Activated naive CD8-positive, alpha-beta T cell treated with anti-CD3 and anti-CD28 coated beads for 36 hours (primary cell): ENCODE data around the gene RPS15A. TPM values are rescaled to one million over a fixed set of nuclear protein-coding genes. Genes with fewer than 3 reads are reported as not detected.
A peak's percentile ranks its signal among the peaks of the same experiment; 100 is the strongest.

Experiments
- DNase-seq: peaks from one replicate; pipeline ENCODE4 v3.0.0; 2021
- H3K27ac Mint-ChIP-seq: one replicate; pipeline ENCODE4 v1.8.0; 2022; ENCODE audit warnings: mild to moderate bottlenecking, moderate library complexity, mixed read lengths
- H3K27me3 Mint-ChIP-seq: one replicate; pipeline ENCODE4 v1.8.0; 2022; ENCODE audit warnings: mild to moderate bottlenecking, mixed read lengths
- H3K36me3 Mint-ChIP-seq: one replicate; pipeline ENCODE4 v1.8.0; 2021; ENCODE audit warnings: mild to moderate bottlenecking, mixed read lengths
- H3K4me1 Mint-ChIP-seq: one replicate; pipeline ENCODE4 v1.8.0; 2021; ENCODE audit warnings: mixed read lengths
- H3K4me3 Mint-ChIP-seq: one replicate; pipeline ENCODE4 v1.8.0; 2022; ENCODE audit warnings: mild to moderate bottlenecking, moderate library complexity, mixed read lengths
- H3K9me3 Mint-ChIP-seq: one replicate; pipeline ENCODE4 v1.8.0; 2022; ENCODE audit warnings: mixed read lengths
- total RNA-seq, 2 experiments: library from RNA; stranded (reverse); gene quantifications; one replicate each; pipeline ENCODE4 v1.2.3, GENCODE V29; 2021

Gene RPS15A
- total RNA-seq, 2 experiments from 2014 or later: 1,879 to 1,890 TPM

- Mint-ChIP-seq H3K9me3 (no peaks in the 10 kb centered on the region), H3K4me1 (peaks cover 39% of the 10 kb centered on the region), H3K27me3 (peaks cover 7% of the 10 kb centered on the region), H3K36me3 (peaks cover 28% of the 10 kb centered on the region), H3K4me3 (peak overlapping the region; percentile 48), H3K27ac (peak overlapping the region; percentile 84)
- no peak for DNase-seq
Measured at GRCh38 chr16:18803569-18804462, 13.7 kb upstream of the RPS15A start.

DNA sequence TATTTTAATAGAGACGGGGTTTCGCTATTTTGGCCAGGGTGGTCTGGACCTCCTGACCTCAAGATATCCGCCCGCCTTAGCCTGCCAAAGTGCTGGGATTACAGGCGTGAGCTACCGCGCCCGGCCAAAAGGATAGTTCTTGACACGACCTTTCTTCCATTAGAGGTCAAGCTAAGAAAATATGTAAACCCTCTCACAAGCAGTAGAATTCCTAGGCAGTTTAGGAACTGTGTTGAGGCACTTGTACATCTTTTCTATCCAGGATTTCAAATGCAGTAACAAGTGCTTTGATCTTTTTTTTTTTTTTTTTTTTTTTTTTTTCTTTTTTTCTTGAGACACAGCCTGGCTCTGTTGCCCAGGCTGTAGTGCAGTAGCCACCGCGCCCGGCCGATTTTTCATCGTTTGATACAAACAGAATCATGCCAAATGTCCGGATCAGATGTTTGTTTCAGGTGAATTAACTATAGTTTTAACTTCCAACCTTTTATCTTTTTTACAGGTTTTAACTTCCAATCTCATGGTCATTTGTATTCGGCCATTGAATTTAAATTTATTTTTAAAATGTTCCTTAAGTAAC is 12.7 kb upstream of the RPS15A start:
- Mint-ChIP-seq H3K9me3 (no peaks in the 10 kb centered on the region), H3K4me3 (peak overlapping the region; percentile 98), H3K4me1 (peaks cover 45% of the 10 kb centered on the region), H3K36me3 (peaks cover 28% of the 10 kb centered on the region), H3K27ac (peak overlapping the region; percentile 65), H3K27me3 (peaks cover 7% of the 10 kb centered on the region)
- DNase-seq: no peak

DNA sequence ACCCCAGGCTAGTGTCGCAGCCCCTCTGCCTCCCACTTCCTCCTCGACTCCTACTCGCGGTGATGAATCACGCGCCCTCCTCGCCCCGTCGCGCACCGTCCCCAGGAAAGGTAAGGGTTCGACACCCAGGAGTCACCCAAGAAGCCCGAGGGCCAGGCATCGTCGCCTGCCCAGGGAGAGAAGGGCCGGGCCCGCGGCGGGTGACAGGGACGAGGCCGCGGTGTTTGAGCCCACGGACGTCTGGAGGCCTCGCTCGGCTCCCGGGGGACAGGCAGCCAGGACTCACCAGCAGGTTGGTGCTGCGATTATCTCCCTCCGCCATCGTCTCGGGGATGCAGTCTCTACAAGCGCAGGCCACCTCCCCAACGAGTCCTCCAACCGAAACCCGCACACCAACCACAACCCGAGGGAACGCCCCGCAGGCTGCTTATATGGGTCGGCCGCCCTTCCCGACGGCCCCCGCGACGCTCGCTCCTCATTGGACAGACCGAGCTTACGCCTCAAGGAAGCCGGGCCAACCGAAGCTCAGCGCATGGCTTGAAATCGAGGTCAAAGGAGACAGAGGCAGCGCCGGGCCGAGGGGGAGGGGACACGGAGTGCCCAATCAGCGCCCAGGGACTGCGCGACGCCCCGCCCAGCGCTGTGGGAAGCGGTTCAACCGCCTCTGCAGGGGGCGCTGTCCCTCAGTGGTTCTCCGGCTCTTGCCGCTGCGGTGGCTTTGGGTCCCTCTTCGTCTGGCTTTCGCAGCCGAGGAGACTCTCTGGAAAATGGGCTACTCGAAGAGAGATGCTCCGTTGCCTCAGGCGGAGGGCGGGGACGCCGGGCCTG is 11.2 kb upstream of the RPS15A start, which contains the start of gene ARL6IP1:
Gene ARL6IP1, minus strand, starts transcription at position 405 of the 828 bp plus-strand sequence. Its CDS starts 83 bp downstream, at position 322.
- Mint-ChIP-seq H3K4me3 (peak within 1 kb of the TSS; percentile 98), H3K27ac (peak within 1 kb of the TSS; percentile 96), H3K36me3 (peaks cover 33% of the 10 kb centered on the region), H3K27me3 (peaks cover 7% of the 10 kb centered on the region), H3K9me3 (no peaks in the 10 kb centered on the region), H3K4me1 (peaks cover 45% of the 10 kb centered on the region)
- DNase-seq: peak; percentile 99

GRCh38 chr16:18800775-18801144 is 10.6 kb upstream of the RPS15A start:
- no peak for DNase-seq
- peak overlapping the region; percentile 98 for H3K4me3 Mint-ChIP-seq
- H3K9me3 Mint-ChIP-seq: no peaks in the 10 kb centered on the region
- H3K27ac Mint-ChIP-seq: peak overlapping the region; percentile 96
- H3K36me3 Mint-ChIP-seq: peaks cover 30% of the 10 kb centered on the region
- H3K27me3 Mint-ChIP-seq: peaks cover 7% of the 10 kb centered on the region
- peaks cover 45% of the 10 kb centered on the region for H3K4me1 Mint-ChIP-seq

- DNase-seq: no peak
Measured at GRCh38 chr16:18800293-18800692, 10.2 kb upstream of the RPS15A start.

GRCh38 chr16:18799500-18799899 is 9.4 kb upstream of the RPS15A start:
- H3K27me3 Mint-ChIP-seq: peaks cover 7% of the 10 kb centered on the region
- peak overlapping the region; percentile 96 for H3K27ac Mint-ChIP-seq
- peak overlapping the region; percentile 98 for H3K4me3 Mint-ChIP-seq
- peaks cover 30% of the 10 kb centered on the region for H3K36me3 Mint-ChIP-seq
- no peak for DNase-seq
- H3K9me3 Mint-ChIP-seq: no peaks in the 10 kb centered on the region
- peaks cover 40% of the 10 kb centered on the region for H3K4me1 Mint-ChIP-seq

More at GRCh38 chr16:18800293-18800692, 10.2 kb upstream of the RPS15A start:
- Mint-ChIP-seq H3K27me3 (peaks cover 7% of the 10 kb centered on the region), H3K4me1 (peaks cover 45% of the 10 kb centered on the region), H3K4me3 (peak overlapping the region; percentile 98), H3K9me3 (no peaks in the 10 kb centered on the region), H3K27ac (peak overlapping the region; percentile 96), H3K36me3 (peaks cover 30% of the 10 kb centered on the region)

DNA sequence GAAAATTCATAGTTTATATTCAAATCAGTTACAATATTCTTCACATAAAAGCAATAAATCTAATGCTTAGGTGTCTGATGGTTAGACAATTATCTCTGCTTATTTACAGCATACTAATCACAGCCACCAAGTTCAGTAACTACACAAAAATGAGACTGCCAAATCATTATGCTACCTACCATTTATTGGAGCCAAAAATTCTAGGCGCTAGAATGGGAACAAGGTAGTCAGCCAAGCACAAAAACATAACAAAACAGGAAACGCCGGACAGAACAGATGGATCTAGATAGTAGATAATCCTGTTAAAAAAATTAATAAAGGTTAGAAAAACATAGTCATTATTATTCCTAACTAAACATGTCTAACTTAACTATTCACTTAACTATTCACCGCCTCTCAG is 7.6 kb upstream of the RPS15A start:
- H3K4me3 Mint-ChIP-seq: no peak overlapping the region

DNA sequence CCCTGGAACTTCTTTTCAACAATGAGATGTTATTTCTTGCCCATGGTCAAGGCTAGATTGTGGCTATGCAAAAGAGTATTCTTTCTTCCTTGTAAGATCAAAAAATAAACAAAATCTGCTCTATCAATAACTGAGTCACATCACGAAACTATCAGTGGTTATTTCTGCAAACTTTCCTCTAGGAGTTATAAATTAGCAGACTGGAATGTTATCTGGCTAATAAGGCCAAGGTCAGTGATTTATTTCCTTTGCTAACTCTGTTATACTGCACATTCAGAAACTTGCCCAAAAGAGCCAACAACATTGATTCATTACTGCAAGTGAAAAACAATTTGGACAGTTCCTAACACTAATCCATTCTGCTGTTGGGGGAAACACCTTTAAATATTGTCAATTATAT is 6.2 kb upstream of the RPS15A start:
- Mint-ChIP-seq H3K27me3 (peaks cover 5% of the 10 kb centered on the region), H3K9me3 (no peaks in the 10 kb centered on the region), H3K27ac (no peak overlapping the region), H3K4me1 (peaks cover 17% of the 10 kb centered on the region), H3K36me3 (peaks cover 40% of the 10 kb centered on the region), H3K4me3 (no peak overlapping the region)
- DNase-seq: no peak

More for the DNA sequence above, 7.6 kb upstream of the RPS15A start:
- Mint-ChIP-seq H3K4me1 (peaks cover 27% of the 10 kb centered on the region), H3K27ac (no peak overlapping the region), H3K36me3 (peaks cover 38% of the 10 kb centered on the region), H3K27me3 (peaks cover 7% of the 10 kb centered on the region), H3K9me3 (no peaks in the 10 kb centered on the region)
- DNase-seq: no peak

DNA sequence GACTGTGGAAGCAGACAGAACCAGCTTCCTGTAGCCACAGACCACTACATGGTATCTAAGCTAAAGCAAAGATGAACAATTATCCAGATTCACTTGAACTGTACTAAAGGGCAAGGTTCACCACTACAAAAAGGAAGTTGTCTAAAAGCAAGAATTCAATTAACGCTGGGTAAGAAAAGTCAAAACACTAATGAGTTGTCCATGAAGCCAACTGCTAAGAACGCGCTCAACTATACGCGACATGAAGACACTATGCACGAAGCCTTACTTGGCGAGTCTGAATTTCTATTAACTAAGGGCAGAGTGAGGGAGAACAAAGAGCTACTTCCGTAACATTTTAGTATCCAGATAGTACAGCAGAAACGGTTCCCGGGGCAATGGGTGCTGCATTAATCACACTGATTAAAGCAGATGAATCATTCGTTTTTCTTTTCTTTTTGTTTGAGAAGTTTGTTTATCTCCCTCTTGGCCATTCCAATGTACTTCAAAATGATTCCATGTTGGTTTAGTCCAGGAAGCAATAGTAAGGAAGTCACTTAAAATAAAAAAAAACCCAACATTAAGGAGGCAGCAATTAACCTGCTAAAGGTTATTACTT is 2.8 kb upstream of the RPS15A start:
- Mint-ChIP-seq H3K4me1 (peaks cover 14% of the 10 kb centered on the region), H3K9me3 (no peaks in the 10 kb centered on the region), H3K36me3 (peaks cover 59% of the 10 kb centered on the region), H3K4me3 (no peak overlapping the region), H3K27me3 (peaks cover 8% of the 10 kb centered on the region), H3K27ac (no peak overlapping the region)
- DNase-seq: no peak

DNA sequence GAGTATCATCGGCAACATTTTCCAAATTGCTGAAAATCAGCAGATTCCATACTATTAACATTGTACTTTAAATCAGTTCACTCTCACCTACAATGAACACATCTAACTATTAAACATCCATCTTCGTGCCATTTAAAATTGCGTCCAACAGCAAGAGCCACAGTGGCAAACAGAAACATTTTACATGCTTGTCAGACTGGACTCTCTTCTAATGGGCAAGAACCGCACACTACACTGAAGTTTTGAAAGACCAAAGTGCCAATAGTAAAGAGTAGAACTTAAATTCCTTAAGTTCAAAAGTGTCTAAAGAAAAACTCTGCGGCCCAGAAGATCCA is 652 bp downstream of the RPS15A start:
- Mint-ChIP-seq H3K36me3 (peaks cover 81% of the 10 kb centered on the region), H3K27me3 (peaks cover 8% of the 10 kb centered on the region), H3K27ac (peak overlapping the region; percentile 98), H3K9me3 (no peaks in the 10 kb centered on the region), H3K4me1 (peaks cover 46% of the 10 kb centered on the region), H3K4me3 (peak overlapping the region; percentile 89)
- no peak for DNase-seq

DNA sequence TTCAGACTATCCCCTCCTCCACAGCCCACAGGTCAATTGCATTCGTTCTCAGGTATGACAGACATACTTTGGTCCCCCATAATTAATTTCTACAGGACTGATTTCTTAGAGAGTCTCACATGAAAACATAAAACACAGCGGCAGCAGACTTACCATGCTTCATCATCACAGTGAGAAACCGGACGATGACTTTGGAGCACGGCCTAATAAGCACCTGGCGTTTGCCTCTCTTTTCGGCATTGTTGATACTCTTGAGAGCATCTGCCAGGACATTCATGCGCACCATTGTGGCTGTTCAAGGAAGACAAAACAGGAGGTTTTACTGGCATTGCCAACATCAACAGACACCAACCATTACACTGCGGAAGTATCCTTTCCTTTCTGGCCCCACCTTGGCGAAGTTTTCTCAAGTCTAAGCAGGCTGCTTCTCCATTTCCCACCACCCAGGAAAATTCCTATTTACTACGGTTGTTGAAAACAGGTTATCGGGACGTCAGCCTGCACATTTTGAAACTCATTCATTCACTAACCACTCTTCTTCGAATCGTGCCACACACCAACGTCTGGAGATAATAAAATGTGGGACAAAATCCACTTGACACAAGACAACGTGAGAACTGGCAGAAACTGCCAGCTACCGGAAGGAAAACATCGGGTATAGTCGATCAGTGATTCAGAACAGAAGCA is 1.2 kb downstream of the RPS15A start:
- H3K27me3 Mint-ChIP-seq: peaks cover 8% of the 10 kb centered on the region
- H3K27ac Mint-ChIP-seq: peak overlapping the region; percentile 98
- peaks cover 47% of the 10 kb centered on the region for H3K4me1 Mint-ChIP-seq
- H3K36me3 Mint-ChIP-seq: peaks cover 81% of the 10 kb centered on the region
- no peaks in the 10 kb centered on the region for H3K9me3 Mint-ChIP-seq
- DNase-seq: no peak
- peak overlapping the region; percentile 89 for H3K4me3 Mint-ChIP-seq

DNA sequence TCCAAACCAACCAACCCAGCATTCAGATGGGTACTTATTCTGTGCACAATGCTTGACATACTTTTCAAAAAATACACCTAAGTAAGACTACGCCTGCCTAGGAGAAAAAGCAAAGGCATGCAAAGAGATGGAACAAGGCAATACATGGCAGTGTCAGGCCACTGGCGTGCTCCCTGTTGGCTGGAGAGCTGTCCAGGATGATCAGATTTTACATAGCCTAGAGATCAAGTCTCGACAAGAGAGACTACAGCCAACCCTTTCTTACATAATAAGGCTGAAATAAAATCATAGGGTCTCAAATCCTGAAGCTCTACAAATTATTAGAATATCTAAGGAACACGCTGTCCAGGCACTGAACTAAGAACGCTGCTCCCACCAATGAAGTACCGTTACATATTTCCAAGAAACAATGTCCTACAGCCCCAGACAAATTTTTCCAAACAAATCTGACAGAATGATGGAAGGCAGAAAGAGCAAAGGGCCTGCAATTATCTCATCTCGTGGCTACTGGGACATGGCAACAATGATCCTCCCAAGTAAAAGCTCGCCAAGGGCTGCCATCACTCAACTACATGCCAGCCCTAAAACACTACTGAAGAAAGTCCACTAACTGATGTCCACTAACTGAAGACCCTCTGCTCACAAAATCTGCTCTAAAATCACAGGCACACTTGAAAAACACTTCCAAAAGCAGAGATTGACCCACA is 5.1 kb downstream of the RPS15A start:
- Mint-ChIP-seq H3K27ac (peak overlapping the region; percentile 79), H3K4me3 (peak overlapping the region; percentile 89), H3K36me3 (peaks cover 69% of the 10 kb centered on the region), H3K9me3 (no peaks in the 10 kb centered on the region), H3K4me1 (peaks cover 54% of the 10 kb centered on the region), H3K27me3 (peaks cover 8% of the 10 kb centered on the region)
- DNase-seq: no peak

GRCh38 chr16:18783430-18784341 is 6.4 kb downstream of the RPS15A start:
- H3K27ac Mint-ChIP-seq: peak overlapping the region; percentile 79
- peaks cover 2% of the 10 kb centered on the region for H3K27me3 Mint-ChIP-seq
- H3K4me3 Mint-ChIP-seq: peak overlapping the region; percentile 7
- peaks cover 51% of the 10 kb centered on the region for H3K4me1 Mint-ChIP-seq
- no peaks in the 10 kb centered on the region for H3K9me3 Mint-ChIP-seq
- peaks cover 56% of the 10 kb centered on the region for H3K36me3 Mint-ChIP-seq
- no peak for DNase-seq
